Testis (tissue), 3 donors: ENCODE measurements around the gene EGFR. TPM values are rescaled to one million over a fixed set of nuclear protein-coding genes. Genes with fewer than 3 reads are reported as not detected.

Experiments used
- DNase-seq: peaks from one replicate; pipeline ENCODE4 v3.0.0-alpha.2; 2019
- H3K27ac ChIP-seq, 2 donors: fragments of 200-600 bp; sonication (generic); one replicate each; pipeline ENCODE4 v1.5.1; 2019
- H3K27me3 ChIP-seq: fragments of 200-600 bp; sonication (generic); one replicate; pipeline ENCODE4 v1.5.1; 2019
- H3K36me3 ChIP-seq: fragments of 200-600 bp; sonication (generic); one replicate; pipeline ENCODE4 v1.5.1; 2017; ENCODE audit warnings: low read depth; ENCODE audit errors: missing control alignments
- H3K4me1 ChIP-seq: fragments of 200-600 bp; sonication (generic); one replicate; pipeline ENCODE4 v1.5.1; 2019
- H3K4me3 ChIP-seq, 2 donors: fragments of 200-600 bp; sonication (generic); one replicate each; pipeline ENCODE4 v1.5.1; 2017 to 2019
- H3K9me3 ChIP-seq: fragments of 200-600 bp; sonication (generic); one replicate; pipeline ENCODE4 v1.5.1; 2017
- POLR2A ChIP-seq: fragments of 450-650 bp; IDR thresholded peaks from one replicate; pipeline ENCODE4 v1.6.1; 2017; ENCODE audit warnings: antibody characterized with exemption, mild to moderate bottlenecking, moderate library complexity
- WGBS, 2 donors: methylation state at CpG; one replicate each; pipeline ENCODE4 v1.1.5; 2018; 5-methylcytosine and 5-hydroxymethylcytosine counted together
- intact Hi-C: fragments of 100-400 bp; cut with DNase I; formaldehyde crosslinking; loops from one replicate; pipeline ENCODE4 v1.15.1; 2023; ENCODE audit warnings: low total_unique reads
- polyA plus RNA-seq: library from polyadenylated mRNA; stranded (reverse); fragments of 350-450 nt; fragmentation: Illumina TruSeq; extraction: RNeasy Lipid Tissue Mini Kit (QIAGEN cat#74804); gene quantifications from one replicate; pipeline ENCODE4 v1.2.3, GENCODE V29; 2014; ENCODE audit warnings: low read depth, low replicate concordance; ENCODE audit not compliant: insufficient read depth
- total RNA-seq, 2 donors: library from RNA; depleted of rRNA; stranded (reverse); fragments of >200 nt; gene quantifications; one replicate each; pipeline ENCODE4 v1.2.3, GENCODE V29; 2016
- TF ChIP-seq, protein P1 (sequence below), 3 experiments: fragments of 450-650 bp in 2 of 3; fragments of 200-600 bp in 1 of 3; sonication (generic) in 1 of 3; IDR thresholded peaks; one replicate each; pipeline ENCODE4 v1.5.1; 2016 to 2019; ENCODE audit warnings: antibody characterized with exemption in 3 of 3, mild to moderate bottlenecking in 2 of 3, moderate library complexity in 1 of 3

The EGFR gene
- total and polyA plus RNA-seq, 3 donors from 2014 or later: 11.0 to 45.0 (median 18.2) TPM

DNA sequence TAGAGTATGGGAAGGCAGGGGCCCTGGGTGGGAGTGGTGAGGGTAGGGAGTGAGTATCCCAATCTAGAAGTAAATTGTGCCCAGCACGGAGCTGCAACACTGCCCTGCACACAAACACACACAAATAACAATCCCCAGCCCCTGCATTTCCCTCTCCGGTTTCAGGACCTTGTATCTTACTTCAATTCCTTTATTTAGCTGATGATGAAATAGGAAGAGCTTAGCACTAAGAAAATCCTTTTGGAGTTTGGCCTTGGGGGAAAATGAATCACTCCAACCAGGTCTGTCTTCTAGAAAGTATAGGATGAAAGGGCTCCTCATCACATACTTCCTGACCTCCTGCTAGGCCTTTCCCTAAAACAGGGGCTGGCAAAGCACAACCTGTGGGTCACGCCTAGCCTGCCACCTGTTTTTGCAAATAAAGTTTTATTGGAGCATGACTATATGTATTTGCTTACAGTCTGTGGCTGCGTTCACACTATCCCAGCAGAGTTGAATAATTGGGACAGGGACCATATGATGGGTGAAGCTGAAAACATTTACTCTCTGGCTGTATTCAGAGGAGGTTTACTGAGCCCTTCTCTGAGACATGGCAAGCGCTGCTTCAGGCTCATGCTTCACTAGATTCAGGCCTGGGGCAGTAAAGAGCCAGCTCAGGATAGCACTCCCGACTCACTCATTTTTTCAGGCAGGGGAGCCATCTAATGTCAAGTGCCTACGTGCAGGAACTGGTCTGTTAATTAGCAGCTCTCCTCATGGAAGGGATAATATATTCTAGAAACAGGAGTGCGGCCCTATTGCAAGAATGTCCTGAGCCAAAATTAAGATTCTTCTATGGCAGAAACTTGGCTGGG, 111.0 kb downstream of the EGFR start:
- WGBS, 2 donors: 68 to 77% methylated on average over 8 of the region's 8 CpGs
- peaks cover 50% of the 10 kb centered on the region for H3K4me1 ChIP-seq
- no peak for TF ChIP-seq POLR2A
- TF ChIP-seq, protein P1, sequence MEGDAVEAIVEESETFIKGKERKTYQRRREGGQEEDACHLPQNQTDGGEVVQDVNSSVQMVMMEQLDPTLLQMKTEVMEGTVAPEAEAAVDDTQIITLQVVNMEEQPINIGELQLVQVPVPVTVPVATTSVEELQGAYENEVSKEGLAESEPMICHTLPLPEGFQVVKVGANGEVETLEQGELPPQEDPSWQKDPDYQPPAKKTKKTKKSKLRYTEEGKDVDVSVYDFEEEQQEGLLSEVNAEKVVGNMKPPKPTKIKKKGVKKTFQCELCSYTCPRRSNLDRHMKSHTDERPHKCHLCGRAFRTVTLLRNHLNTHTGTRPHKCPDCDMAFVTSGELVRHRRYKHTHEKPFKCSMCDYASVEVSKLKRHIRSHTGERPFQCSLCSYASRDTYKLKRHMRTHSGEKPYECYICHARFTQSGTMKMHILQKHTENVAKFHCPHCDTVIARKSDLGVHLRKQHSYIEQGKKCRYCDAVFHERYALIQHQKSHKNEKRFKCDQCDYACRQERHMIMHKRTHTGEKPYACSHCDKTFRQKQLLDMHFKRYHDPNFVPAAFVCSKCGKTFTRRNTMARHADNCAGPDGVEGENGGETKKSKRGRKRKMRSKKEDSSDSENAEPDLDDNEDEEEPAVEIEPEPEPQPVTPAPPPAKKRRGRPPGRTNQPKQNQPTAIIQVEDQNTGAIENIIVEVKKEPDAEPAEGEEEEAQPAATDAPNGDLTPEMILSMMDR (IDR thresholded peaks at IDR 0.05): no peak

DNA sequence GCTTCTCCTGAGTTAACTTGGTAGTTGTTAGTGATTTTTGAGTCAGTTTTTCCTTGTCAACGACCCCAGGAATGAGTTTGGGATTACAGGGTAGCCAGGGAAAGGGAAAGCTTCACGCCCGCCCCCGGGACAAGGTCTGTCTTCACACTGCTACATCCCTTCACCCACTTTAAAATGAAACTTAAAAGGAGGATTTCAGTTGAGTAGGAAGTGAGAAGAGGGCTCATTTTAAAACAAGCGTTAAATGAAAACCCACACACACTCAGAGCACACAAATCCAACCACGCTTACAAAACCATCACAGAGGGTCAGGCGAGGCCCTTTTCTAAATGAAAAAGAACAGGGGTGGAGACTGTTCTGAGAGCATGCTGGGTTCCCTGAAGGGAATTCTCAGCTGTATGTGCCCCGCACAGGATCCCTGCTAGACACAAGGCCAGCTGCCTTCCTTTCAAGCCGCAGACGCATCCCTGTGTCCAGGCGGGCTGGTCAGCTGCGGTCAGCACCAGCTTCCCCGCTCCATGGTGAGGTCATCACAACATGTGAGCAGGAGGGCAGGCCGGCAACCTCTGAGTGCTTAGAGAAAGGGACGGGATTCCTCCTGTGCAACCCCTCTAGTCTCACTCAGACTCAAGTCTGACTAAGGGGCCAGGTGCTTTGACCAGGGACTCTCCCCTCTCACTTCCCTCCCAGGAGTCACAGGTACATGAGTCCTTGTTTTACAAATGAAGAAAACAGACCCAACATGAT, 111.8 kb downstream of the EGFR start:
- H3K4me1 ChIP-seq: peaks cover 50% of the 10 kb centered on the region
- H3K36me3 ChIP-seq: no peaks in the 10 kb centered on the region
- H3K27ac ChIP-seq: peak overlapping the region; percentile 18 to 73
- H3K9me3 ChIP-seq: no peaks in the 10 kb centered on the region
- H3K4me3 ChIP-seq: no peak overlapping the region
- TF ChIP-seq, protein P1 (IDR thresholded peaks at IDR 0.05): no peak
- TF ChIP-seq POLR2A: no peak
- intact Hi-C loops: no loop called here
- no peaks in the 10 kb centered on the region for H3K27me3 ChIP-seq
- DNase-seq: peak; percentile 65
- 51 to 63% methylated on average over 15 of the region's 15 CpGs for WGBS, 2 donors

More for the DNA sequence above, 111.0 kb downstream of the EGFR start:
- intact Hi-C loops: loop anchor here (10.0 kb wide), 1 partner anchor 55 kb away; no protein-coding TSS in a partner anchor
- no peaks in the 10 kb centered on the region for H3K27me3 ChIP-seq
- no peak overlapping the region for H3K4me3 ChIP-seq
- H3K36me3 ChIP-seq: no peaks in the 10 kb centered on the region
- no peak for DNase-seq
- H3K9me3 ChIP-seq: no peaks in the 10 kb centered on the region
- H3K27ac ChIP-seq: peak overlapping the region; percentile 18 to 73

DNA sequence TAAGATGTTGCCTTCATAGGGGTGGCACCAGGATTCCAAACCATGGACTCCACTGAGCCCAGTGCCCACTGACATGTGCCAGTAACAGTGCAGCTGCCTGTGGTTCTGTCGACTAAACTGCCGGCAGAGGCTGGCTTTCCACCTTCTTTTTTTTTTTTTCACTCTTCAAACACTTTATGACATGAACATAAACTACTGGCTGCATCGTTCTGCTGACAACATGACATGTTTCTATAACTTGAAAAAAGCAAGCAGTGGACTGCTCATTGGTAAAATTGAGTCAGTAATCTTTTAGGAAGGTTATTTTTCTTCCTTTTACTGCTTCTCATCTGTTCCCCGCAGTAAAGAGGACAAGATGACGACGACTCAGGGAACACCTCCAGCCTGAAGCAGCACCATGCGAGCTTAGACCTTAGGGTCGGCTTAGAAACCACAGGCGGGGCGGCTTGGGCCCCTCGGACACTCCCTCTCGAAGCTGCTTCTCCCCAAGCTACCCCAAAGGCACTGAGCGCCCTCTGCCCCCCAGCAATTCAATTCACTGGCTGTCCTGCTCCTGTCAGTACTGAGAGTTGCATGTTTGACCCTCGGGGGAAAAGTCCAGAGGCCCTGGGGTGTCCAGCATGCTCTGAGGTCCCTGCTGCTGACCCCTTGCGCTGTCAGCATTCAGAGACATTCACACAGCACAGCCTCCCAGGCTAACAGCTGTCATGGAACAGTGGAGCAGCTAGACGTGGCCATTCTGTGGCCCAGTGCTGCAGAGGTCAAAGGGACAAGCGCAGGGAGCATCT, 112.5 kb downstream of the EGFR start:
- Histone ChIP-seq H3K4me3 (no peak overlapping the region), H3K4me1 (peaks cover 50% of the 10 kb centered on the region), H3K9me3 (no peaks in the 10 kb centered on the region), H3K36me3 (no peaks in the 10 kb centered on the region), H3K27me3 (no peaks in the 10 kb centered on the region), H3K27ac (peak overlapping the region; percentile 34 to 73)
- TF ChIP-seq POLR2A: no peak
- TF ChIP-seq, protein P1 (IDR thresholded peaks at IDR 0.05): no peak
- DNase-seq: no peak
- WGBS, 2 donors: 61 to 64% methylated on average over 16 to 17 of the region's 17 CpGs
- intact Hi-C loops: no loop called here

DNA sequence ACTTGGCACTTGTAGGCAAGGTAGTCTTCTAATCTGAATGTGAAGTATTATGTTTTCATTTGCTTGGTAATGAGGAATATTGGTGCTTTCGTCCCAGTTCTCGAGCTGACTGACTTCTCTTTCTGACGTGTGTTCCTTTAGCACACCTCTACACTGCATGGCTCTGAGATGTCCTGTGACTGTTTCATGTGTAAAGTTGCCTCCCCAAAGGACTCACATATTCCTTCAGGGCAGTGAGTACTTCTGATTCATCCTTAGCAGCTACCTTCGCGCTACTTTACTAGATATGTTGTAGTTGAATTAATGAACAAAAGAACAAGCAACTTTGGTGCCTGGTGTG, 113.7 kb downstream of the EGFR start:
- H3K9me3 ChIP-seq: no peaks in the 10 kb centered on the region
- H3K36me3 ChIP-seq: no peaks in the 10 kb centered on the region
- WGBS, 2 donors: 77 to 88% methylated on average over 5 of the region's 5 CpGs
- TF ChIP-seq POLR2A: no peak
- TF ChIP-seq, protein P1 (IDR thresholded peaks at IDR 0.05): no peak
- no peak for DNase-seq
- no peak overlapping the region for H3K27ac ChIP-seq
- no peaks in the 10 kb centered on the region for H3K27me3 ChIP-seq
- H3K4me1 ChIP-seq: peaks cover 43% of the 10 kb centered on the region
- intact Hi-C loops: no loop called here
- H3K4me3 ChIP-seq: no peak overlapping the region
